ENCODE results near the gene CYB5RL. TPM values are rescaled to one million over a fixed set of nuclear protein-coding genes. Genes with fewer than 3 reads are reported as not detected.

CYB5RL gene
- total RNA-seq, 1 donor from 2014 or later: 8.1 TPM

Other genes starting within 250 kb of the CYB5RL start
- not detected for gene LDLRAD1, start 181.8 kb downstream of the CYB5RL start, total RNA-seq
- 283 TPM for gene TMEM59, start 146.8 kb downstream of the CYB5RL start, total RNA-seq
- 7.7 TPM for gene TCEANC2, start 146.4 kb downstream of the CYB5RL start, total RNA-seq
- gene CDCP2, start 47.0 kb downstream of the CYB5RL start, total RNA-seq: 0.22 TPM
- 31.1 TPM for gene MRPL37, start 137 bp upstream of the CYB5RL start, total RNA-seq
- 104 TPM for gene SSBP3, start 206.4 kb upstream of the CYB5RL start, total RNA-seq

All from sciatic nerve (tissue), 1 donor.